Measurements from ENCODE around the gene ZNF511.
A peak's percentile ranks its signal among the peaks of the same experiment; 100 is the strongest.

The ZNF511 gene

GRCh38 chr10:133338080-133339071 lies 29.7 kb downstream of the ZNF511 start:
- DNase-seq, result no peak

GRCh38 chr10:133339708-133340380 lies 31.1 kb downstream of the ZNF511 start:
- DNase-seq, result no peak

GRCh38 chr10:133341983-133342382 lies 33.3 kb downstream of the ZNF511 start:
- no peak for DNase-seq

- DNase-seq, result no peak
Measured at GRCh38 chr10:133342942-133343341, 34.2 kb downstream of the ZNF511 start.

GRCh38 chr10:133343558-133343957 lies 34.8 kb downstream of the ZNF511 start:
- no peak for DNase-seq

GRCh38 chr10:133344236-133344635 lies 35.5 kb downstream of the ZNF511 start:
- DNase-seq, result no peak

- DNase-seq, result no peak
Measured at GRCh38 chr10:133346413-133346812, 37.7 kb downstream of the ZNF511 start.

- DNase-seq, result peak; percentile 16
Measured at GRCh38 chr10:133347710-133348517, 39.2 kb downstream of the ZNF511 start.

- no peak for DNase-seq
Measured at GRCh38 chr10:133349160-133349568, 40.5 kb downstream of the ZNF511 start.

GRCh38 chr10:133349577-133350011 lies 40.9 kb downstream of the ZNF511 start:
- no peak for DNase-seq

- DNase-seq, result no peak
Measured at GRCh38 chr10:133350283-133350949, 41.7 kb downstream of the ZNF511 start.

GRCh38 chr10:133350950-133351329 lies 42.2 kb downstream of the ZNF511 start:
- no peak for DNase-seq

- peak; percentile 4 for DNase-seq
Measured at GRCh38 chr10:133351408-133352318, 42.9 kb downstream of the ZNF511 start.

- peak; percentile 8 for DNase-seq
Measured at GRCh38 chr10:133353202-133353959, 44.7 kb downstream of the ZNF511 start.

GRCh38 chr10:133353988-133354605 lies 45.4 kb downstream of the ZNF511 start:
- DNase-seq, result no peak

GRCh38 chr10:133354672-133355240 lies 46.0 kb downstream of the ZNF511 start:
- DNase-seq, result no peak

GRCh38 chr10:133355266-133355665 lies 46.6 kb downstream of the ZNF511 start:
- DNase-seq, result no peak

GRCh38 chr10:133355991-133356390 lies 47.3 kb downstream of the ZNF511 start:
- no peak for DNase-seq

- DNase-seq, result no peak
Measured at GRCh38 chr10:133356549-133357284, 48.0 kb downstream of the ZNF511 start.
